HepG2 (cell line): Measurements from ENCODE around the gene LCN2. TPM values are rescaled to one million over a fixed set of nuclear protein-coding genes. Genes with fewer than 3 reads are reported as not detected.

Experiments
- ATAC-seq: fragments of 200-7000 bp; cut with Tn5 transposase; 3 replicates; pipeline ENCODE4 v1.9.1; 2020; ENCODE audit warnings: mild to moderate bottlenecking, moderate library complexity
- BruUV-seq: library from RNA; stranded (reverse); fragments of 400-500 nt; replicated peaks from 2 replicates; lab custom pipeline; 2021; lab: Mats Ljungman, UMichigan
- CTCF ChIA-PET: fragments of 300-600 bp; formaldehyde crosslinking; extraction: SDS; loops from one replicate; lab custom pipeline; 2021; ENCODE audit warnings: low total read pairs, inconsistent platforms, low intra/inter-chr PET ratio; lab: Yijun Ruan, JAX
- POLR2A ChIA-PET: fragments of 350-600 bp; sonication (Branson Sonifier 250); formaldehyde crosslinking; loops from one replicate; lab custom pipeline; 2020; ENCODE audit warnings: antibody characterized with exemption, inconsistent platforms; lab: Yijun Ruan, JAX
- DNase-seq: peaks from one replicate; pipeline ENCODE4 v3.0.0-alpha.2; 2015; ENCODE audit warnings: low spot score
- FAIRE-seq: peaks from 3 replicates; lab custom pipeline; 2011; peaks lifted over from hg19 to GRCh38; lab: Jason Lieb, UNC
- H2AFZ ChIP-seq: one replicate; pipeline ENCODE4 v1.6.1; 2011; ENCODE audit warnings: low read length, inconsistent platforms
- H3K27ac ChIP-seq: fragments of 300-600 bp; 3 replicates; pipeline ENCODE4 v1.8.0; 2011; ENCODE audit warnings: mixed run types, mild to moderate bottlenecking, mixed read lengths, low read length, inconsistent platforms; ENCODE audit not compliant: insufficient read depth; ENCODE audit errors: extremely low read length
- H3K27me3 ChIP-seq, 2 experiments: fragments of 200-600 bp in 1 of 2; 2 replicates in 1 of 2; 3 replicates in 1 of 2; pipeline versions ENCODE4 v1.6.0 to v1.8.0; 2011; ENCODE audit warnings: low read length in 2 of 2, mild to moderate bottlenecking in 2 of 2, moderate library complexity in 2 of 2, inconsistent platforms in 1 of 2; ENCODE audit not compliant: insufficient read depth in 2 of 2, control insufficient read depth in 1 of 2
- H3K36me3 ChIP-seq, 2 experiments: fragments of 200-600 bp in 1 of 2; replicated peaks in 1 of 2; 2 replicates in 1 of 2; 3 replicates in 1 of 2; pipeline versions ENCODE4 v1.5.1 to v1.8.0; 2011; ENCODE audit warnings: low read length in 2 of 2, inconsistent platforms in 1 of 2; ENCODE audit not compliant: insufficient read depth in 2 of 2, control insufficient read depth in 1 of 2
- H3K4me1 ChIP-seq: 2 replicates; pipeline ENCODE4 v1.5.1; 2012; ENCODE audit warnings: low read length, inconsistent platforms; ENCODE audit not compliant: insufficient read depth
- H3K4me2 ChIP-seq: 2 replicates; pipeline ENCODE4 v1.6.0; 2011; ENCODE audit warnings: low read depth, low read length, inconsistent platforms
- H3K4me3 ChIP-seq, 3 experiments: fragments of 200-600 bp in 1 of 3; sonication (generic), shearing (Covaris generic) in 1 of 3; replicated peaks in 1 of 3; 2 replicates each; pipeline ENCODE4 v1.5.1; 2011 to 2016; ENCODE audit warnings: low read length in 3 of 3, inconsistent platforms in 2 of 3, low read depth in 2 of 3, mild to moderate bottlenecking in 2 of 3, control low read depth in 1 of 3, mixed read lengths in 1 of 3; ENCODE audit not compliant: insufficient read depth in 1 of 3
- H3K79me2 ChIP-seq: one replicate; pipeline ENCODE4 v1.6.1; 2011; ENCODE audit warnings: low read length, inconsistent platforms; ENCODE audit not compliant: insufficient read depth
- H3K9ac ChIP-seq: 2 replicates; pipeline ENCODE4 v1.6.0; 2011; ENCODE audit warnings: mild to moderate bottlenecking, low read depth, low read length, inconsistent platforms; ENCODE audit not compliant: insufficient read depth
- H3K9me3 ChIP-seq: 2 replicates; pipeline ENCODE4 v1.5.1; 2012; ENCODE audit warnings: mild to moderate bottlenecking, low read length
- H4K20me1 ChIP-seq: 2 replicates; pipeline ENCODE4 v1.6.0; 2011; ENCODE audit warnings: inconsistent platforms, mild to moderate bottlenecking, low read length, moderate library complexity; ENCODE audit not compliant: insufficient read depth
- CREM ChIP-seq, 2 experiments: sonication (generic) in 1 of 2; formaldehyde crosslinking in 1 of 2; IDR thresholded peaks; 2 replicates each; pipeline versions ENCODE4 v1.4.0 to v1.6.1; 2016 to 2020; ENCODE audit warnings: antibody characterized with exemption in 1 of 2, mild to moderate bottlenecking in 1 of 2, missing genetic modification reagents in 1 of 2
- TBL1XR1 ChIP-seq: fragments of 150-350 bp; IDR thresholded peaks from 2 replicates; pipeline ENCODE4 v1.6.1; 2014; ENCODE audit warnings: borderline replicate concordance, low read length; ENCODE audit not compliant: partially characterized antibody
- ZNF451 ChIP-seq: sonication (generic); formaldehyde crosslinking; IDR thresholded peaks from 2 replicates; pipeline ENCODE4 v1.5.0; 2020; ENCODE audit warnings: mild to moderate bottlenecking, missing genetic modification reagents
- ZZZ3 ChIP-seq: sonication (generic); formaldehyde crosslinking; IDR thresholded peaks from 2 replicates; pipeline ENCODE4 v1.4.0; 2020; ENCODE audit warnings: missing genetic modification reagents, mild to moderate bottlenecking, borderline replicate concordance
- WGBS: methylation state at CpG from one replicate; pipeline ENCODE4 v1.1.6; 2017; ENCODE audit warnings: low lambda C conversion rate; 5-methylcytosine and 5-hydroxymethylcytosine counted together
- in situ Hi-C: cut with HindIII; loops from 2 replicates; pipeline ENCODE4 v1.10.0; 2017; ENCODE audit warnings: low pct_unique_long_range_greater_than_20kb; ENCODE audit not compliant: extremely low pct_ligation_motif_present
- intact Hi-C: fragments of 100-400 bp; cut with micrococcal nuclease; formaldehyde crosslinking; loops from one replicate; pipeline ENCODE4 v1.10.0; 2022; ENCODE audit not compliant: unreplicated experiment
- polyA plus RNA-seq, 8 experiments: library from polyadenylated mRNA; depleted of rRNA in 3 of 8; stranded (reverse) in 7 of 8; unstranded in 1 of 8; fragments of >200 nt; fragmentation: Illumina TruSeq in 4 of 8; extraction: Trizol in 4 of 8; gene quantifications; 2 replicates each; pipeline versions ENCODE4 v1.2.1 to v1.2.3, GENCODE V29; 2011 to 2016; ENCODE audit warnings: low read depth in 4 of 8, missing spikeins in 1 of 8, mixed read lengths in 1 of 8; ENCODE audit not compliant: insufficient read depth in 1 of 8
- total RNA-seq, 5 experiments: library from RNA; depleted of rRNA; stranded (reverse); fragments of >200 nt; fragmentation: Illumina TruSeq; extraction: Trizol; gene quantifications; 2 replicates each; pipeline ENCODE4 v1.2.3, GENCODE V29; 2016; ENCODE audit warnings: low read depth in 1 of 5
- TF ChIP-seq, protein P1 (sequence below): sonication (generic); formaldehyde crosslinking; IDR thresholded peaks from 2 replicates; pipeline ENCODE4 v1.8.1; 2023; ENCODE audit warnings: mild to moderate bottlenecking, missing genetic modification reagents
- TF ChIP-seq, protein P2 (sequence below): sonication (generic); formaldehyde crosslinking; IDR thresholded peaks from 2 replicates; pipeline ENCODE4 v1.8.0; 2022; ENCODE audit warnings: mild to moderate bottlenecking, missing genetic modification reagents, moderate library complexity

The LCN2 gene
- total and polyA plus RNA-seq, 2 of the 13 experiments (the other 11 are each of a cell fraction or from before 2014, with no cell fraction given): 0.38 to 1.4 TPM

GRCh38 chr9:128153060-128153946, 4.0 kb downstream of the LCN2 start (continued):
- TF ChIP-seq ZNF451 (CRISPR knock-in tag): 0 out of 2 replicates have a peak, but pooled peaks have one; percentile 42
- TF ChIP-seq, protein P1, sequence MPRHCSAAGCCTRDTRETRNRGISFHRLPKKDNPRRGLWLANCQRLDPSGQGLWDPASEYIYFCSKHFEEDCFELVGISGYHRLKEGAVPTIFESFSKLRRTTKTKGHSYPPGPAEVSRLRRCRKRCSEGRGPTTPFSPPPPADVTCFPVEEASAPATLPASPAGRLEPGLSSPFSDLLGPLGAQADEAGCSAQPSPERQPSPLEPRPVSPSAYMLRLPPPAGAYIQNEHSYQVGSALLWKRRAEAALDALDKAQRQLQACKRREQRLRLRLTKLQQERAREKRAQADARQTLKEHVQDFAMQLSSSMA (CRISPR knock-in tag): no peak

GRCh38 chr9:128153947-128154695, 4.9 kb downstream of the LCN2 start:
- peaks cover 9 to 38% of the 10 kb centered on the region in 2 experiments; a peak in 4 of 5 replicates for H3K27me3 ChIP-seq
- CTCF ChIA-PET: no interaction called here
- H3K79me2 ChIP-seq: no peaks in the 10 kb centered on the region

More at GRCh38 chr9:128153947-128154695, 4.9 kb downstream of the LCN2 start:
- no peak overlapping the region for H2AFZ ChIP-seq
- ATAC-seq: no peak
- H4K20me1 ChIP-seq: no peaks in the 10 kb centered on the region
- POLR2A ChIA-PET: no interaction called here
- in situ Hi-C loops (no loop called here), intact Hi-C loops (no loop called here)
- no TSS peak for BruUV-seq
- no peaks in the 10 kb centered on the region for H3K9me3 ChIP-seq
- H3K4me3 ChIP-seq: no peak overlapping the region
- peaks cover 50% of the 10 kb centered on the region for H3K4me1 ChIP-seq
- TF ChIP-seq ZZZ3 (CRISPR knock-in tag) (no peak), TBL1XR1 (no peak), CREM (IDR thresholded peaks at IDR 0.05) (no peak), CREM (CRISPR knock-in tag; IDR thresholded peaks at IDR 0.05) (no peak)
- TF ChIP-seq, protein P2, sequence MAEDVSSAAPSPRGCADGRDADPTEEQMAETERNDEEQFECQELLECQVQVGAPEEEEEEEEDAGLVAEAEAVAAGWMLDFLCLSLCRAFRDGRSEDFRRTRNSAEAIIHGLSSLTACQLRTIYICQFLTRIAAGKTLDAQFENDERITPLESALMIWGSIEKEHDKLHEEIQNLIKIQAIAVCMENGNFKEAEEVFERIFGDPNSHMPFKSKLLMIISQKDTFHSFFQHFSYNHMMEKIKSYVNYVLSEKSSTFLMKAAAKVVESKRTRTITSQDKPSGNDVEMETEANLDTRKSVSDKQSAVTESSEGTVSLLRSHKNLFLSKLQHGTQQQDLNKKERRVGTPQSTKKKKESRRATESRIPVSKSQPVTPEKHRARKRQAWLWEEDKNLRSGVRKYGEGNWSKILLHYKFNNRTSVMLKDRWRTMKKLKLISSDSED (CRISPR knock-in tag): peak; percentile 68; the same call in 1 of the 2 replicates
- no peak overlapping the region for H3K4me2 ChIP-seq
- H3K27ac ChIP-seq: no peak overlapping the region
- no peaks in the 10 kb centered on the region for H3K36me3 ChIP-seq
- no peak for DNase-seq
- H3K9ac ChIP-seq: no peak overlapping the region
- WGBS: 0% methylated on average over 2 of the region's 13 CpGs
- no peak for FAIRE-seq
